GM21529 (cell line): ENCODE results near the gene XNDC1N.
"Not testable (repeated sequence)": the region's sequence is repeated elsewhere in the genome, so short reads cannot be mapped to it uniquely, and the experiment has no call there.

Source experiments
- ATAC-seq: cut with Tn5 transposase; IDR thresholded peaks from one replicate; pipeline ENCODE4 v1.9.1; 2021; ENCODE audit not compliant: unreplicated experiment

Gene XNDC1N

DNA sequence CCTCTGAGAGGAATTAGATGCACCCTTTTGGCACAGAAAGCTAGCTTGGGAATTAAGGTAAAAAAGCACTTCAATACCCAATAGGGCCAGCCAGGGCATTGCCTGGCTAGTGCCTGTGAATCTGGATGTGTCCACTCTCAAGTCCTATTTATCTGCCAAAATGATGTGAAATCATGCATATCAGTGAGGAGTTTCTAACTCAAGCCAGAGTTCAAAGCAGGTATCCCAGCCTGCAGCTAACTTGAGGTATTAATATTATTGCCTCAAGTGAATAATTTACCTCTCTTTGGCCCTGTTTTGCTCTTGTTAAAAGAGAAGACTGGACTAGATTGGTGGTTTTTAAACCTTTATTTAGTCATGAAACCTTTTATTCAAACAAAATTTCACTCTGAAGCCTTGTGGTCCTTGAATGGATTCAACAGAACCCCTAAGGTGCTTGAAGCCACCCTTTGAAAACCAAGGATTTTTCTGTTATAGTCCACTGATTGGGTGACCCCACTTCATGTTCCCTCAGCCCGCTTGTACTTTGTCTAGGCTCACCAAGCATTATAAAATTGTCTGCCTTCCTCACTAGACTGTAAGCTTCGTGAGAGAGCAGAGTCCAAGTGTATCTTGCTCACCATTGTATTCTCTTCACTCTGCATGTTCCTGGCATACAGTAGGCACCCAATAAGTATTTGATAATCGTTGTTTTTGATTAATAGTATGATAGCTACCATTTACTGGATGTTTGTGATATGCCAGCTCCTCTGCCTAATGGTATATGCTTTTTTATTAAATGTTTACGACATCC, 4.9 kb upstream of the XNDC1N start:
- ATAC-seq, result no peak

DNA sequence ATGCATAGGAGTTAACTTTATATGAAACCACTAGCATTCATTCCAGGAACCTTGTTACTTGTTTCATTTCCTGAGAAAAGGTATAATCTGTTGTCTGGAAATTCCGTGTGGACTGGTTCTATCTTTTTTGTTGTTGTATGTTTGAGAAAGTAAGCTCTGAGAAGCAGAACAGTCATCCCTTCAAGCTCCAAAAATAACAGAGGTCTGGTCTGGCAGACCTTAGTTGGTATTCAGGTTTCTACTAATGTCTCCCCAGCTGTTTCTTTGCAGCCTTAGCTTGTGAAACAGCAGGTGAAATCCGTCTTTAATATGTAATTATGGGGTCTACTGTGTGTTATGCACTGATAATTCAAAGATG, 2.8 kb upstream of the XNDC1N start:
- no peak for ATAC-seq

DNA sequence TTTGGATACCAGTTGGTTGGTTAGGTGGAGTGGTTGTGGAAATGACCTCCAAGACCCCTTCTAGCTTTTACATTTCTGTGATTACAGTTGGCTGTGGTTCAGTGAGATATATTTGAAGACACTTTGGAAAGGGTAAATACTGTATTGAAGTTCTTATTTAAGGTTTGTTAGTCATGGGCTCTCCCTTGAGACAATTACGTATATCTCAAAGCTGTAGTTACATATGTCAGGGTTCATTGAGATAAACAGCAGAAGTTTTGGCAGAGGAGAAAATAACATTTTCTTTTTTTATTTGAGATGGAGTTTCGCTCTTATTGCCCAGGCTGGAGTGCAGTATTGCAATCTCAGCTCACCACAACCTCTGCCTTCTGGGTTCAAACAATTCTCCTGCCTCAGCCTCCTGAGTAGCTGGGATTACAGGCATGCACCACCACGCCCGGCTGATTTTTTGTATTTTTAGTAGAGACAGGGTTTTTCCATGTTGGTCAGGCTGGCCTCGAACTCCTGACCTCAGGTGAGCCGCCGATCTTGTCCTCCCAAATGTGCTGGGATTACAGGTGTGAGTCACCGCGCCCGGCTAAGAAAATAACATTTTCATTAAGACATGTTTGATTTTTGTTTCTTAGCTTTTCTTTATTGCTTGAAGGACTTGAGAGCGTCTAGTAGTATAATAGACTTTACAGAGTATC, 2.3 kb upstream of the XNDC1N start:
- ATAC-seq, result no peak

DNA sequence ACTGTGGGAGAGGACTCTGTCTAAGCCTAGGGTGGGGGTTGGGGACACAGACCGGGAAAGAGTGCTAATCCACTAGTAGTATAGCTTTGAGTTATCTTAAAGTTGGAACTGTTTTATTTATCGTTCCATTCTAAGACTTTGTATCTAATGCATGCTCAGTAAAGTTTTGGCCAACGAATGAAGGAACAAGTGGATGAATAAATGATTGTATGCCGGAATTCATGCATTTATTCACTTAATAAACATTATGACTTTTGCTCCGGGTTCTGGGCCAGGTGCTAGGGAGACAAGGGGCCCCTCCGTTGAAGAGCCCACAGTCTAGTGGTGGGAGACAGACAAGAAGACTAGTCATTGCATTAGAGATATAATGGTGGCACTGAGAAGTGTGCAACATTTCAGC, 1.1 kb upstream of the XNDC1N start:
- ATAC-seq, result no peak

DNA sequence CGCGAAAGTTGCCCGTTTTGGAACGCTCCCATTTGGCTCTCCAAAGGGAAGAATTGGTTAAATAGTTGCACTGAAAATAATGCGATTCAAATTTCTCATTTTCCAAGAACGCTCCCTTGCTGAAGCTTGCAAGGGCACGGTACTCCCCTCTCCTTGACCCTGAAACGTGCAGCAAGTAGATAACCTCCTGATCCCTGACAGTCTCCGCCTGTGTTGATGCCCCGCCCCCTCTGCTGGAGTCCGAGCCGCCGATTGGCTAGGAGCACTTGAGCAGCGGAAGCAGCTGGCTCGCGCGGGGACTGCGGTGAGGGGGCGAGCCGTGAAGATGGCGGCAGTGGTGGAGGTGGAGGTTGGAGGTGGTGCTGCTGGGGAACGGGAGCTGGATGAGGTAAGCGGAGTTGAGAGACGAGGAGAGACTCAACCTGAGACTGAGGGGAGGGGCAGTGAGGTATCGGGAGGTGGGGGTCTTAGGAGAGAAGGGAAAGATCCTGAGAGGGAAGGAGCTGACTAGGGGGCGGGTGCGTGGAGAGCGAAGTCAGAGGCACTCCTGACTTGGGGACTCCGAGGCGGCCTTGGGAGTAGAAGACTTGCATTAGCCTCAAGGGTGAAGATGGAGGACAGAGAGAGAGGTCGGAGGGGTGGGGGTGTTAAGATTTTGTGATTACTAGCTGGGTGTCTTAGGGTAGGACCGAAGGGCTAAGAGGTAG, 496 bp upstream of the XNDC1N start, which contains the start of gene RNF121:
TSS of gene RNF121 (plus strand) at position 310 of the 707 bp plus-strand sequence. CDS start at position 326, 16 bp downstream.
- peak; percentile 77 for ATAC-seq

DNA sequence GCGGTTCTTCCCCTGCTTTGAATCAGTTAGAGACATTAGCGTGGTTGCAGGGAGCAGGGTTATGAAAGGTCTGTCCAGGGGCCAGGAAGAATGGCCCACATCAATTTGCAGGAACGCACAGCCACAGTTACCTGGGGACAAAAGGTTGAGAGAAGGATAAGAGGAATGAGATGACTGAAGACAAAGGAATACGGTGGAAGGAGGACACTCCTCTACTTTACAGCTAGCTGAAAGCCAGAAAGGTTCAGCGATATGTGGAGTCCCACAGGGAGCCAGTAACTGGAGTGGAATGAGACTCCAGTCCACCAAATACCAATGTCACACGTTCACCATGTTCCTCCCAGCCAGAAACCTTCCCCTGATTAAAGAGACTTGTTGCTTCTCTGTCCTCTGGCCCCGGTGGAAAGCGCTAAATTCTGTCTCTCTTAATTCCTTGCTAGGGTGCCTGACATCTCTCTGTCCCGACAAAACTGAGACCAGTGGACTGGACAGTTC, 10.7 kb downstream of the XNDC1N start:
- no peak for ATAC-seq

DNA sequence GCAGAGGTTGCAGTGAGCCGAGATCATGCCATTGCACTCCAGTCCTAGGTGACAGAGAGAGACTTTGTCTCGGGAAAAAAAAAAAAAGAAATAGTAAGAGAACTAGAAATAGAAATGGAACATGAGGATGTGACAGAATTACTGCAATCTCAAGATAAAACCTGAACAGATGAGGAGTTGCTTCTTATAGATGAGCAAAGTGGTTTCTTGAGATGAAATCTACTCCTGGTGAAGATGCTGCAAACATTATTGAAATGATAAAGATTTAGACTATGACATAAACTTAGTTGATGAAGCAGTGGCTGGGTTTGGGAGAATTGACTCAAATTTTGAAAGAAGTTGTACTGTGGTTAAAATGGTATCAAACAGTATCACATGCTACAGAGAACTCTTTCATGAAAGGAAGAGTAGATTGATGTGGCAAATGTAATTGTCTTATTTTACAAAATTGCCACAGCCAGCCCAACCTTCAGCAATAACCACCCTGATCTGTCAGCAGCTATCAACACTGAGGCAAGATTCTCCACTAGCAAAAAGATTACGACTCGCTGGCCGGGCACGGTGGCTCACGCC, 13.7 kb downstream of the XNDC1N start:
- no peak for ATAC-seq

DNA sequence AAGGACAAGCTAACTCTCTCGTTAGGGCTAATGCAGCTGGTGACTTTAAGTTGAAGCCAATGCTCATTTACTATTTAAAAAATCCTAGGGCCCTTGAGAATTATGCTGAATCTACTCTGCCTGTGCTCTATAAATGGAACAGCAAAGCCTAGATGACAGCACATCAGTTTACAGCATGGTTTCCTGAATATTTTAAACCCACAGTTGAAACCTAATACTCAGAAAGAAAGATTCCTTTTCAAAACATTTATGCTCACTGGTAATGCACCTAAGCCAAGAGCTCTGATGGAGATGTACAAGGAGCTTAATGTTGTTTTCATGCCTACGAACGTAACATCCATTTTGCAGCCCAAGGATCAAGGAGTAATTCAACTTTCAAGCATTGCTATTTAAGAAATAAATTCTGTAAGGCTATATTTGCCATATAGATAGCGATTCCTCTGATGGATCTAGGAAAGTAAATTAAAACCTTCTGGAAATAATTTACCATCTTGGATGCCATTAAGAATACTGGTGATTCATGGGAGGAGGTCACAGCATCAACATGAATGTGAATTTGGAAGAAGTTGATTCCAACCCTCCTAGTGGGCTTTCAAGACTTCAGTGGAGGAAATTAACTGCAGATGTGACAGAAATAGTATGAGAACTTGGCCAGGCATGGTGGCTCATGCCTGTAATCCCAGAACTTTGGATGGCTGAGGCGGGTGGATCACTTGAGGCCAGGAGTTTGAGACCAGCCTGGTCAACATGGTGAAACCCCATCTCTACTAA, 14.5 kb downstream of the XNDC1N start:
- ATAC-seq, result no peak

DNA sequence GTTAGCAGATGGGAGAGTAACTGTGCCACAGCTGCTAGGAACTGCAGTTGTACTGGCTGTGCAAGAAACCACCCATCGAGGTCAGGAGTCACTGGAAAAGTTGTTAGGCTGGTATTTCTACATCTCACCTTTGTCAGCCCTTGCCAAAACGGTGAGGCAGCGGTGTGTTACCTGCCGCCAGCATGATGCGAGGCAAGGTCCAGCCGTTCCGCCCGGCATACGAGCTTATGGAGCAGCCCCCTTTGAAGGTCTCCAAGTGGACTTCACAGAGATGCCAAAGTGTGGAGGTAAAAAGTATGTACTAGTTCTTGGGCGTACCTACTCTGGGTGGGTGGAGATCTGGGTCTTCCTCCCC, 16.4 kb downstream of the XNDC1N start:
- not testable (repeated sequence) for ATAC-seq

DNA sequence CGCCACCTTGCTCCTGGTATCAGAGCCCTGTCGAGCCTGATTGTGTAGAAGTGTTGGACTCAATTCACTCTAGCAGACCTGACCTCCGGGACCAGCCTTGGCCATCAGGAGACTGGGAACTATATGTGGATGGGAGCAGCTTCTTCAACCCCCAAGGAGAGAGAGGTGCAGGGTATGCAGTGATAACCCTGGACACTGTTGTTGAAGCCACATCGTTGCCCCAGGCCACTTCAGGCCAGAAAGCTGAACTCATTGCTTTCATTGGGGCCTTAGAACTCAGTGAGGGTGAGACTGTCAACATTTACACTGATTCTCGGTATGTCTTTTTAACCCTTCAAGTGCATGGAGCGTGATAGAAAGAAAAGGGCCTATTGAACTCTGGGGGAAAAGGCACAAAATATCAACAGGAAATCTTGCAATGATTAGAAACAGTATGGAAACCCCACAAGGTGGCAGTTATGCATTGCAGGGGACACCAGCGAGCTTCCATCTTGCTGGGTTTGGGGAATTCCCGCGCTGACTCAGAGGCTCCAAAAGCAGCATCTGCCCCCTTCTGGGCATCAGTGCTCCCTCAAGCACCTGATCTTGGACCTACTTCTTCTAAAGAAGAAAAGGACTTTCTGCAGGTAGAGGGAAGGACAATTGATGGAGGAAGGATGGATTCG, 16.9 kb downstream of the XNDC1N start:
- not testable (repeated sequence) for ATAC-seq

DNA sequence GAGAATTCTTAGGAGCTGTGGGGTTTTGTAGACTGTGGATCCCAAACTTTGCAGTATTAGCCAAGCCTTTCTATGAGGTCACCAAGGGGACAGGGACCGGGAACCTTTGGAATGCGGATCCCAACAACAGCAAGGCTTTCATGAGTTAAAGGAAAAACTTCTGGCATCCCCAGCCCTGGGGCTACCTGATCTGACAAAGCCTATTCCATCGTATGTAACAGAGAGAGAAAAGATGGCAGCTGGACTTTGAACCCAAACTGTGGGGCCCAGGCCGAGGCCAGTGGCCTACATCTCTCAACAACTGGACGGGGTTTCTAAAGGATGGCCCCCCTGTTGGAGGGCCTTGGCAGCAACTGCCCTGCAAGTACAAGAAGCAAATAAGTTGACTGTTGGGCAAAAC, 17.6 kb downstream of the XNDC1N start:
- ATAC-seq, result not testable (repeated sequence)

DNA sequence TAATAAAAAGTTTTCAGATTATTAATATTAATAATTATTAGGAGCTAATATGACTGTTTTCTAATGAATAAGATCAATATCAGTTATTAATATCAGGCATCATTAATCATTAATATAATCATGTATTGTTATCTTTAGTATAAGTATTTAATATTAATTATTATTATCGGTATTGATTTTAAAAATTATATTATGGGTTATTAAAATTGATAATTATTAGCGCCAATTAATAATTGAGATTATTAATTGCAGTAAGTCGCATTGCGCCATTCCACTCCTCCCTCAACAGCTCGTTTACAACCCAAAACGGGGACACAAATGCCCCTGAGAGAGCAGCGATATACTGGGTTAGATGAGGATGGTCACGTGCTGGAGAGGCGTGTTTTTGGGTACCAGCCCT, 20.2 kb downstream of the XNDC1N start:
- ATAC-seq, result no peak

DNA sequence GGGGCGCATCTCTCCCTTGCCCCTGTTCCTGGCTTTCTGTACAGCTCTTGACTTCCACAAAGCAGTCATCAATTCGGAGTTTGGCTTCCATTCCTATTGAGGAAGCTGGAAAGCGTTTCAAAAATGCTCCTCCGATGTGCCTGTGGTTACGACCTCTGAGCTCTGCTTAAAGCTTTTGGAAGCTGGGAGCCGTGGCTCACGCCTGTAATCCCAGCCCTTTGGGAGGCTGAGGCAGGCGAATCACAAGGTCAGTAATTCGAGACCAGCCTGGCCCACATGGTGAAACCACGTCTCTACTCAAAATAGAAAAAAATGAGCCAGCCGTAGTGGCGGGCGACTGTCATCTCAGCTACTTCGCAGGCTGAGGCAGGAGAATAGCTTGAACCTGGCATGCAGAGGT, 27.3 kb downstream of the XNDC1N start:
- ATAC-seq, result not testable (repeated sequence)

DNA sequence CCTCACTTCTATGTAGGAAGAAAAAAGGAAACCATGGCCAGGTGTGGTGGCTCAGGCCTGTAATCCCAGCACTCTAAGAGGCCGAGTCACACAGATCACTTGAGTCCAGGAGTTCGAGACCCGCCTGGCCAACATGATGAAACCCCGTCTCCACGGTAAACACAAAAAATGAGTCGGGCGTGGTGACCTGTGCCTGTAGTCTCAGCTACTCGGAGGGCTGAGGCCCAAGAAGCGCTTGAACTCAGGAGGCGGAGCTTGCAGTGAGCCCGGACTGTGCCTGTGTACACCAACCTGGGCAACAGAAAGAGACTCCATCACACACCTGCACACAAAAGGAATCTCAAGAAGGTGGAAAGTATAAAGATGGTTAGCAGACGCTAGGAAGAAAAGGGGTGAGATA, 32.4 kb downstream of the XNDC1N start:
- no peak for ATAC-seq

DNA sequence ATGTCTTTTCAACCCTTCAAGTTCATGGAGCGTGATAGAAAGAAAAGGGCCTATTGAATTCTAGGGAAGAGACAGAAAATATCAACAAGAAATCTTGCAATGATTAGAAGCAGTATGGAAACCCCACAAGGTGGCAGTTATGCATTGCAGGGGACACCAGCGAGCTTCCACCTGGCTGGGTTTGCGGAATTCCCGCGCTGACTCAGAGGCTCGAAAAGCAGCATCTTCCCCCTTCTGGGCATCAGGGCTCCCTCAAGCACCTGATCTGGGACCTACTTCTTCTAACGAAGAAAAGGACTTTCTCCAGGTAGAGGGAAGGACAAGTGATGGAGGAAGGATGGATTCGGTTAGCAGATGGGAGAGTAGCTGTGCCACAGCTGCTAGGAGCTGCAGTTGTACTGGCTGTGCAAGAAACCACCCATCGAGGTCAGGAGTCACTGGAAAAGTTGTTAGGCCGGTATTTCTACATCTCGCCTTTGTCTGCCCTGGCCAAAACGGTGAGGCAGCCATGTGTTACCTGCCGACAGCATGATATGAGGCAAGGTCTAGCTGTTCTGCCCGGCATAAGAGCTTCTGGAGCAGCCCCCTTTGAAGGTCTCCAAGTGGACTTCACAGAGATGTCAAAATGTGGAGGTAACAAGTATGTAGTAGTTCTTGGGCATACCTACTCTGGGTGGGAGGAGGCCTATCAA, 39.1 kb downstream of the XNDC1N start:
- not testable (repeated sequence) for ATAC-seq

DNA sequence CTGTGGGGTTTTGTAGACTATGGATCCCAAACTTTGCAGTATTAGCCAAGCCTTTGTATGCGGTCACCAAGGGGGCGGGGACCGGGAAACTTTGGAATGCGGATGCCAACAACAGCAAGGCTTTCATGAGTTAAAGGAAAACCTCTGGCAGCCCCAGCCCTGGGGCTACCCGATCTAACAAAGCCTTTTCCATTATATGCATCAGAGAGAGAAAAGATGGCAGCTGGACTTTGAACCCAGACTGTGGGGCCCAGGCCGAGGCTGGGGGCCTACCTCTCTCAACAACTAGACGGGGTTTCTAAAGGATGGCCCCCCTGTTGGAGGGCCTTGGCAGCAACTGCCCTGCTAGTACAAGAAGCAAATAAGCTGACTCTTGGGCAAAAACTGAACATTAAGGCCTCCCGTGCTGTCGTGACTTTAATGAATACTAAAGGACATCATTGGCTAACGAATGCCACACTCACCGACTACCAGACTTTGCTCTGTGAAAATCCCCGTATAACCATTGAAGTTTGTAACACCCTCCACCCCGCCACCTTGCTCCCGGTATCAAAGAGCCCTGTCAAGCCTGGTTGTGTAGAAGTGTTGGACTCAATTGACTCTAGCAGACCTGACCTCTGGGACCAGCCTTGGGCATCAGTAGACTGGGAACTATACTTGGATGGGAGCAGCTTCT, 39.9 kb downstream of the XNDC1N start:
- ATAC-seq, result not testable (repeated sequence)

DNA sequence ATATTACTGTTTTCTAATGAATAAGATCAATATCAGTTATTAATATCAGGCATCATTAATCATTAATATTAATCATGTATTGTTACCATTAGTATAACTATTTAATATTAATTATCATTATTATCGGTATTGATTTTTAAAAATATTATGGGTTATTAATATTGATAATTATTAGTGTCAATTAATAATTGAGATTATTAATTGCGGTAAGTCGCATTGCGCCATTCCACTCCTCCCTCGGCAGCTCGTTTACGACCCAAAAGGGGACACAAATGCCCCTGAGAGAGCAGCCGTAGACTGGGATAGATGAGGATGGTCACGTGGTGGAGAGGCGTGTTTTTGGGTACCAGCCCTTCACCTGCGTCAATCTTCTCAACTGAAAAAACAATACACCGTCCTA, 42.6 kb downstream of the XNDC1N start:
- ATAC-seq, result not testable (repeated sequence)
